Stimulated activated naive CD8-positive, alpha-beta T cell treated with anti-CD3 and anti-CD28 coated beads, Interleukin-15, Interleukin-2, amounts not matched to agents 100 ng/mL and 50 ng/mL, for 24 hours (primary cell): ENCODE measurements around the gene KRT28.
"Not testable (repeated sequence)": the region's sequence is repeated elsewhere in the genome, so short reads cannot be mapped to it uniquely, and the experiment has no call there.

Source experiments
- H3K27ac Mint-ChIP-seq: one replicate; pipeline ENCODE4 v1.8.0; 2021; ENCODE audit warnings: mild to moderate bottlenecking, mixed read lengths
- H3K27me3 Mint-ChIP-seq: one replicate; pipeline ENCODE4 v1.8.0; 2021; ENCODE audit warnings: mixed read lengths
- H3K36me3 Mint-ChIP-seq: one replicate; pipeline ENCODE4 v1.8.0; 2021; ENCODE audit warnings: low read depth, mixed read lengths
- H3K4me1 Mint-ChIP-seq: one replicate; pipeline ENCODE4 v1.8.0; 2021; ENCODE audit warnings: low read depth, mixed read lengths
- H3K4me3 Mint-ChIP-seq: one replicate; pipeline ENCODE4 v1.8.0; 2021; ENCODE audit warnings: mild to moderate bottlenecking, mixed read lengths
- H3K9me3 Mint-ChIP-seq: one replicate; pipeline ENCODE4 v1.8.0; 2021; ENCODE audit warnings: mixed read lengths

KRT28 gene

DNA sequence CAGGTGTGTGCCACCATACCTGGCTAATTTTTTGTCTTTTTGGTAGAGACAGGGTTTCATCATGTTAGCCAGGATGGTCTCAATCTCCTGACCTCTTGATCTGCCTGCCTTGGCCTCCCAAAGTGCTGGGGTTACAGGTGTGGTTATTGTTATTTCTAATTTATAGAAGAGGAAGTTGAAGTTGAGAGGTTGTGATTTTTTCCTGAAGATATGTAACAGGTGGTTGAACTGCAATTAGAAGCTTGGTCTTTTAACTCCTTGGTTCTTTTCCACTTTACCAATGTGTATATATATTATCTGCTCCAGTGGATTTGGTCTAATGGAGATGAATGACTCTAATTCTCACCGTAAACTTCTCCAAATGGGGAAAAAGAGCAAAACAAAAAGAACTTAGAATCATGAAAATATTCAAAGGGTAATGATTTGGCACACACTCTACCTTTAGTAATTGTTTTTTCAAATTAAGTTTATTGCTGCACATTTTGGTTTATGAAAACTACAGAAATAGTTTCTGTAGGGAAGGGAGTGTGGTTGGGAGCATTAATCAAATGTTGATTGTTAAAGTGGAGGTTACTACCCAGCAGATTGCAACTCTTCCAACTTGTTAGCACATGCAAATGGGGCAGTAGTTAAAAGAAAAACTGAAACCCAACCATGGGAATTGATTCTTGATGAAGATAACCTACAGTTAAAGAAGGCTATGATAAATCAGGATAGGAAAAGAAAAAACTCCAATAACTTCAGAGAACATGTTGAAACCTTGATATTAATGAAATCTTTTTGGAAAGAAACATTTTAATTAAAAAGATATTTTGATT, 24.5 kb upstream of the KRT28 start:
- Mint-ChIP-seq H3K4me1 (peaks cover 29% of the 10 kb centered on the region), H3K27ac (no peak overlapping the region), H3K27me3 (peaks cover 15% of the 10 kb centered on the region), H3K4me3 (no peak overlapping the region), H3K36me3 (peaks cover 25% of the 10 kb centered on the region), H3K9me3 (no peaks in the 10 kb centered on the region)

DNA sequence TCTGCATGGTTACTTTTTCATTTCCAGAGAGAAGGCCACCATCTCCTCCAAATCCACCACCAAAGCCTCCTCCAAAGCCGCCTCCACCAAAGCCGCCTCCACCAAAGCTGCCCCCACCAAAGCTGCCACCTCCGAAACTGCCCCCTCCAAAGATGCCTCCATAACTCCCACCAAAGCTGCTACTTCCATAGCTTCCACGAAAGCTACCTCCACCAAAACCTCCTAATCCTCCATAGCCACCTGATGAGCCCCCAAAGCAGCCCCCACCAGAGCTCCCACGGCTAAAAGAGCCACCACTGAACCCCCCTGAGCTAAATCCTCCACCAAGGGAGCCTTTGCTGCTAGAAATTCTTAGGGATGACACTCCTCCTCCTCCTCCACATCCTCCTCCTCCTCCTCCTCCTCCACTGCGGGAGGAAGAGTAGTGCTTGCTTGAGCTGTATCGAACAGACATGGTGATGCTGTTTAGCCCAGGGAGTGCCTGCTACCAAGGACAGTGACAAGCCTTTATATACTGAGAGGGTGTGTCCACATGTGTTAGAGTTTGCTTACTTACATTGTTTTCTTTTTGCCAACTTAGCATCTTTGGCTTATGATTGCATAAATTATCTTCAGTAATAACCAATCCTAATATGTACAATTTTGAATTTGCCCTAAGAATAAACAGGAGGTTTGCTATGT, 22.5 kb upstream of the KRT28 start, which contains the start of gene KRT10:
KRT10 (minus strand) TSS at position 483 of the 681 bp plus-strand sequence; CDS start at position 454, 29 bp downstream.
- Mint-ChIP-seq H3K4me3 (no peak within 1 kb of the TSS), H3K4me1 (peaks cover 32% of the 10 kb centered on the region), H3K36me3 (peaks cover 31% of the 10 kb centered on the region), H3K9me3 (no peaks in the 10 kb centered on the region), H3K27me3 (peaks cover 15% of the 10 kb centered on the region), H3K27ac (no peak within 1 kb of the TSS)

DNA sequence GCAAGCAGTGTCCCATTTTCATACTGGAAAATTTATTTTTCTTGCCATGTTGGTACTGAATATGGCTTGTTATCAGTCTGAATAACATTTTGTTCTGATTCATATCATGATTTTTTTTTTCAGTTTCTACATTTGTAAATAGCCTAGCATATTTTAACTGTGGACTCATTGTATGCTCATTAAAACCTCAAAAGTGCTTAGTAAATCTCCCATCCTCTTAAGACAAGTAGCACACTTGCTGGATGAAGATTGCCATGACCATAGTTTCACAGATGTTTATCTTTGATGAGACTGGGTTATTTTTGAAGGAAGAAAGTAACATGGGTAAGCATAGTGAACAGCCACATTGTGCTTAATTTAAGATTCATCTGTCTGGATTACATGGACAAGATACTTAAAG, 21.8 kb upstream of the KRT28 start:
- Mint-ChIP-seq H3K4me3 (no peak overlapping the region), H3K27ac (no peak overlapping the region), H3K27me3 (peaks cover 13% of the 10 kb centered on the region), H3K36me3 (peaks cover 39% of the 10 kb centered on the region), H3K4me1 (peaks cover 31% of the 10 kb centered on the region), H3K9me3 (no peaks in the 10 kb centered on the region)

DNA sequence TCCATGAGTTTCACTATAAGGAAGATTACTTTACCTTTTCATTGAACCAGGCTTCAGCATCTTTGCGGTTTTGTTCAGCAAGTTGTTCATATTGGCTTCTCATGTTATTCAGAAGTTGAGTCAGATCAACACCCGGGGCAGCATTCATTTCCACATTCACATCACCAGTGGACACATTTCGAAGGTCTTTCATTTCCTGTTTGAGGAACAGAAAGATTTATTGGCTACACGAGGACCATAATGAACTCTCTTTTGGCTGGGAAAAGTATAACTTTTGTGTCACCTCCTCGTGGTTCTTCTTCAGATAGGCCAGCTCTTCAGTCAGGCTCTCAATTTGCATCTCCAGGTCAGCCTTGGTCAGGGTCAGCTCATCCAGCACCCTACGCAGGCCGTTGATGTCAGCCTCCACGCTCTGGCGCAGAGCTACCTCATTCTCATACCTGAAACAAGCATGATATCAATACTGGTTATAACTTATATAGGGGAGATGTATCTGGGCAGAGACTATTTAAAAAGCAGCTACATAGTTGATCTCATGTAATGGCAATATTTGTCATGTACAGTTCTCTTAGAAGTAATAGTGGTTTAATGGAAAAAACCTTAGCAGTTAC, 20.6 kb upstream of the KRT28 start:
- H3K9me3 Mint-ChIP-seq, result no peaks in the 10 kb centered on the region
- peak overlapping the region; percentile 47 for H3K27ac Mint-ChIP-seq
- H3K4me3 Mint-ChIP-seq, result peak overlapping the region; percentile 87

DNA sequence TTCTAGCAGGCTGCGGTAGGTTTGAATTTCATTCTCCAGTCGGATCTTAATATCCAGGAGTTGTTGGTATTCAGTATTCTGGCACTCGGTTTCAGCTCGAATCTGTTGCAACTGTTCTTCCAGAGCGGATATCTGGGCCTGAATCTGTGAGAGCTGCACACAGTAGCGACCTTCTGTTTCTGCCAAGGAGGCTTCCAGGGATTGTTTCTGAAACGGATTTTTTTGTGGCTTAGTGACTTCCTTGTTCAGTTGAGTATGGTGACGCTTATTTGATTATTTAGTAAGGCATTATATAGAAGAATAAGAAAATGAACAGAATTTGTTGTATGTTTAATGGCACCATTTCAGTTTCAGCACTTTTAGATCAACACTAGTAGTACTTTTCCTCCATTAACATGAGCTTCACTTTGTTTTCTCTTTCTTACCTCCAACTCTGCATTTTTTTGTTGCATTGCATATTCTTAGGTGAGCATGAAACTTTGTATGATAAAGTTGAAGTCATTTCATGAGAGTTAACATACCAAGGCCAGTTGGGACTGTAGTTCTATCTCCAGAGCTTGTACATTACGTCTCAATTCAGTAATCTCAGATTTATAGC, 19.9 kb upstream of the KRT28 start:
- Mint-ChIP-seq H3K9me3 (no peaks in the 10 kb centered on the region), H3K27ac (peak overlapping the region; percentile 70), H3K36me3 (peaks cover 41% of the 10 kb centered on the region), H3K27me3 (peaks cover 4% of the 10 kb centered on the region), H3K4me1 (peaks cover 31% of the 10 kb centered on the region), H3K4me3 (peak overlapping the region; percentile 87)

More for the DNA sequence above, 20.6 kb upstream of the KRT28 start:
- H3K36me3 Mint-ChIP-seq, result peaks cover 41% of the 10 kb centered on the region
- H3K27me3 Mint-ChIP-seq, result peaks cover 7% of the 10 kb centered on the region
- H3K4me1 Mint-ChIP-seq, result peaks cover 31% of the 10 kb centered on the region

DNA sequence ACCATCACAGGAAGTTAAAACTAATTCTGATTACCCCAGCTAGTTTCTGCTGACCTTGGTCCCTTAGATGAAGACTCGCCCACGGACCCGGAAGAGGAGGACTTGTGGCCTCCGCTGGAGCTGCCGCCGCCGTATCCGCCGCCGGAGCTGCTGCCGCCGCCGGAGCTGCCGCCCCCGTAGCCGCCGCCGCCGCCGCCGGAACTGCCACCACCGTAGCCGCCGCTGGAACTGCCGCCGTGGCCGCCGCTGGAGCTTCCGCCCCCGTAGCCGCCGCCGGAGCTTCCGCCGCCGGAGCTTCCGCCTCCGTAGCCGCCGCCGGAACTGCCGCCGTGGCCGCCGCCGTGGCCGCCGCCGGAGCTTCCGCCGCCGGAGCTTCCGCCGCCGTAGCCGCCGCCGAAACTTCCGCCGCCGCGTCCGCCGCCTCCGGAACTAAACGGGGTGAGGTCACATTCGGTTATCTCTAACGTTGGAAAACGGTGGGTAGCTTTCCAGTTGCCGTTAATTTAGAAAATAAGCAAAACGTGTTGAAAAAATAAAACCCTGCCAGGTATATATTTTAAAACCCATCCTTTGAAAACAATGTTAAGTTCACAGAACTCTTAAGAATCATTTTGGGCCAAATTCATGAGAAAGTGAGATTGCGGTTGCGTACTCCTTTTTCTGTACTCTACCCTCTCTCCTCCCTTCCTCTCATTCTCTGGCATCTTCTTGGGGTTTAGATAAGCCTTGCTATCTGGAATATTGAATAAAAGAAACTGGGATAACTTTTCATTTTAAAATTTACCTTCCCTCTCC, 19.2 kb upstream of the KRT28 start:
- H3K4me3 Mint-ChIP-seq, result peak overlapping the region; percentile 92
- H3K36me3 Mint-ChIP-seq, result peaks cover 41% of the 10 kb centered on the region
- peaks cover 11% of the 10 kb centered on the region for H3K27me3 Mint-ChIP-seq
- H3K4me1 Mint-ChIP-seq, result peaks cover 25% of the 10 kb centered on the region
- no peaks in the 10 kb centered on the region for H3K9me3 Mint-ChIP-seq
- peak overlapping the region; percentile 80 for H3K27ac Mint-ChIP-seq

DNA sequence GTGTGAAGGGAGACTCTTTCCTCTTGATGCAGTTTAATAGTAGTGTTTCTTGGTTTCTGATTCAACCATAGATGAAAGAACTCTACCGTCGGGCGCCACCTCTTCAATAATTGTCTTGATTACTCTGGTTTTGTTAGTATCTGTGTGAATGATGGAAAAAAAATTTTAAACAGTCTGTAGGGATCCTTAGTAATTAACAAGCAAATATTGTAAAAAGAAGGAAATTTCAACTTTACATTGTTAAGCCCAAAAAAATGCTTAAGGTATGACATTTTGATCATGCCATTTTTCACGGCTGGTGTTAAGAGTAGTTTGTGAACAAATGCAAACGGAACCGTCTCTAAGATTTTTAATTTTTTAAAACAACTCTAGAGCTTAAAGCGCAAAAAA, 18.6 kb upstream of the KRT28 start:
- peaks cover 25% of the 10 kb centered on the region for H3K4me1 Mint-ChIP-seq
- no peaks in the 10 kb centered on the region for H3K9me3 Mint-ChIP-seq
- H3K36me3 Mint-ChIP-seq, result peaks cover 41% of the 10 kb centered on the region
- peak overlapping the region; percentile 80 for H3K27ac Mint-ChIP-seq
- H3K4me3 Mint-ChIP-seq, result peak overlapping the region; percentile 92
- H3K27me3 Mint-ChIP-seq, result peaks cover 15% of the 10 kb centered on the region

DNA sequence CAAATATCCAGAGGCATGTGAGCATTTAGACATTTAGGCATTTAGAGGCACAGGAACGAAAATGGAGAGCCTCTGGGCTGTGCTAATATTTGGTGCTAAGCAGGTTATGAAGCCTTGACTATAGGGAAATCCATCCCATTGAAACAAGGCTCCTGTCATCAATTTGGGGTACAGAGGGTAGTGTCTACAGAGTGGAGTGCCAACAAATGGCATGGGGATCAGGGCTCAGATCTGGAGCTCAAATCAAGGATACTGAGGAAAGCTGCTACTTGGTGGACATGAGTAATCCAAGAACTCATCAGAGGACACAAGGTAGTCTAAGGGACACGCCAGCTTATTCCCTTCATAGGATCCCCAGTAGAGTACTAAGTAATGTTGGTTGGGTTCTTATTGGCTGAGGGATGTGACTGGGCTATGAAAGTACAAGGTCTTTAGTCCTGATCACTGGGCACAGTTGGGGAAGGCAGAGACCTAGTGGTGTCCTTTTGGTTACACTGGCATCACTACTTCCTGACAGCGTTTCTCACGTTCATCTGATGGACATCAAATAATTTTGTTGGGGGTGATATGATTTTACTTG, 17.4 kb upstream of the KRT28 start:
- Mint-ChIP-seq H3K4me3 (peak overlapping the region; percentile 92), H3K4me1 (peaks cover 25% of the 10 kb centered on the region), H3K9me3 (no peaks in the 10 kb centered on the region), H3K27me3 (peaks cover 22% of the 10 kb centered on the region), H3K36me3 (peaks cover 36% of the 10 kb centered on the region), H3K27ac (peak overlapping the region; percentile 47)

DNA sequence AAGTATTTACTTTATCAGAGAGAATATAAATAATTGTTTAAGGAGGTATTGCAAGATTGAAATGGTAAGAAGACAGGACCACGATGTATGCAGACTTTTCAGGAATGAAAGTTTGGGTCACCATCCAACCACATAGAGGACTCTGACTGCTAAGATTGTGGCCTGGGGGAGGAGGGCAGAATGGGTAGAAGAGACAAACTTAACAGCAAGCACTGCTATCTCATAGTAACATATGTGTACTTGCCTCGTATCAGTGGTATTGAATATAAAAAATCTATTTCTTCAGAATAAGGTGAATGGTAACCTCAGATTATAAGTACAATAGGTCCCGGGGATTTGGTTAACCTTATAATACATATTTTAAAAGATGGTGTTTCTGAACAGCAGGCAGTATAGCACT, 16.8 kb upstream of the KRT28 start:
- peaks cover 28% of the 10 kb centered on the region for H3K27me3 Mint-ChIP-seq
- peaks cover 33% of the 10 kb centered on the region for H3K36me3 Mint-ChIP-seq
- peaks cover 25% of the 10 kb centered on the region for H3K4me1 Mint-ChIP-seq
- no peaks in the 10 kb centered on the region for H3K9me3 Mint-ChIP-seq
- H3K4me3 Mint-ChIP-seq, result peak overlapping the region; percentile 47
- no peak overlapping the region for H3K27ac Mint-ChIP-seq

DNA sequence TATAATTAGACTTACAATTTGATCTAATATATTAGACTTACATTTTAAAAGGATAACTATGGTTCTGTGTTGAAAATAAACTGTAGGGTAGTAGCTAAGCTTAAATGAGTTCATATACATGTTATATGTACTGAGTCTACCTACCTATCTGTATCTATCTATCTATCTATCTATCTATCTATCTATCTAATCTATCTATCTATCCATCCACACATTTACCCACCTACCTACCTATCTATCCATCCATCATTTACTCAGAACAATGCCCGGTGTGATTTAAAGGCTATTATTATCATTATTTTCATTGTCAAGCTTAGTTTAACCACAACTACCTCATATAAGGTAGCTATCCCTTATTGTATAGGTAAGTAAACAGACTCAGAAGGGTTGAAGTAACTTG, 15.6 kb upstream of the KRT28 start:
- peaks cover 23% of the 10 kb centered on the region for H3K4me1 Mint-ChIP-seq
- no peak overlapping the region for H3K4me3 Mint-ChIP-seq
- H3K36me3 Mint-ChIP-seq, result peaks cover 27% of the 10 kb centered on the region
- no peaks in the 10 kb centered on the region for H3K9me3 Mint-ChIP-seq
- peaks cover 37% of the 10 kb centered on the region for H3K27me3 Mint-ChIP-seq
- no peak overlapping the region for H3K27ac Mint-ChIP-seq

DNA sequence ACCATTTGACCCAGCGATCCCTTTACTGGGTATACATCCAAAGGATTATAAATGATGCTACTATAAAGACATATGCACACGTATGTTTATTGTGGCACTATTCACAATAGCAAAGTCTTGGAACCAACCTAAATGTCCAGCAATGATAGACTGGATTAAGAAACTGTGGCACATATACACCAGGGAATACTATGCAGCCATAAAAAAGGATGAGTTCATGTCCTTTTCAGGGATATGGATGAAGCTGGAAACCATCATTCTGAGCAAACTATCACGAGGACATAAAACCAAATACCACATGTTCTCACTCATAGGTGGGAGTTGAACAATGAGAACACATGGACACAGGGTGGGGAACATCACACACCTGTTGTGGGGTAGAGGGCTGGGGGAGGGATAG, 14.9 kb upstream of the KRT28 start:
- Mint-ChIP-seq H3K27me3 (peaks cover 45% of the 10 kb centered on the region), H3K4me1 (peaks cover 16% of the 10 kb centered on the region)
- not testable (repeated sequence) for H3K4me3 Mint-ChIP-seq

DNA sequence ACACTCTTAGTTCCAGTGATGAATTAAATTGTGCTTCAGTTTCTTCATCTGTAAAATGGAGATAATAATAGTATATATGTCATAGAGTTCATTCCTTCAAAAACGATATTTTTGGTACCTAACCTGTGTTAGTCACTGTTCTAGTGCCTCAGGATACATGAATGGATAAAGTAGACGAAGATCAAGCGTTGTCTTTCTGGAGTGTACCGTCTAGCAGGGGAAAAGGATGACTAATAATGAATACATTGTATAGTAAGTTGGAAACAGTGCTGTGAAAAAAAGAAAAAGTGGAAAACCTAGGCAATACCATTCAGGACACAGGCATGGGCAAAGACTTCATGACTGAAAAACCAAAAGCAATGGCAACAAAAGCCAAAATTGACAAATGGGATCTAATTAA, 14.0 kb upstream of the KRT28 start:
- Mint-ChIP-seq H3K4me3 (no peak overlapping the region), H3K27ac (no peak overlapping the region), H3K27me3 (peaks cover 51% of the 10 kb centered on the region), H3K9me3 (no peaks in the 10 kb centered on the region), H3K4me1 (peaks cover 12% of the 10 kb centered on the region), H3K36me3 (peaks cover 22% of the 10 kb centered on the region)

More for the DNA sequence above, 14.9 kb upstream of the KRT28 start:
- not testable (repeated sequence) for H3K27ac Mint-ChIP-seq, H3K9me3 Mint-ChIP-seq
- peaks cover 22% of the 10 kb centered on the region for H3K36me3 Mint-ChIP-seq

DNA sequence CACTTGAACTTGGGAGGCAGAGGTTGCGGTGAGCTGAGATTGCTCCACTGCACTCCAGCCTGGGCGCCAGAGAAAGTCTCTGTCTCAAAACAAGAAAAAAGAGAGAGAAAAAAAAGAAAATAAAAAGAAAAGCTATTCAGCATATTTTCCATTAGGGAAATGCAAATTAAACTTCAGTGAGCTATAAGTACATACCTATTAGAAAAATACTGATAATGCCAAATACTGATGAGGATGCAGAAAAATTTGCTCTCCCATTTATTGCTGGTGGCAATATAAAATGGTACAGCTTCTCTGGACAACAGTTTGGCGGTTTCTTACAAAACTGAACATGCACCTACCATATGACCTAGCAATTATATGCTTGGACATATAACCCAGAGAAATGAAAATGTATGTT, 12.9 kb upstream of the KRT28 start:
- Mint-ChIP-seq H3K27me3 (peaks cover 61% of the 10 kb centered on the region), H3K36me3 (peaks cover 13% of the 10 kb centered on the region), H3K27ac (no peak overlapping the region), H3K9me3 (no peaks in the 10 kb centered on the region), H3K4me3 (no peak overlapping the region), H3K4me1 (peaks cover 3% of the 10 kb centered on the region)

DNA sequence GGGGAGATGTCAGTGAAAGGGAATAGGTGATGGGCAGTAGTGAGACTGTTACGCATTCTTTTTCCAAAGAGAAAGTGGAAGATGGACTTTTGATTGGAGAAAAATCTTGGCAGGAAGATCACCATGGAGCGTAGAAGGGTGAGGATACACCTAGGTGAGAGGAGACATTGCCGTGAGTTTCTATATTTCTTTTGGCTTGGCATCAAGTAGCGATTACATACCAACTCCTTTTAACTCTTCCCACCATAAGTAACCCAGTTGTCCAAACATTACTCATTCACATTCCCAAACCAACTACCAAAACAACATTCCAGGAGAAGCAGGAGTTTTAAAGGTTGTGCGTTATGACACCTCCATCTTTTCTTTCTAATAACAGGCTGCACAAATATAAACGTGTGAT, 10.7 kb upstream of the KRT28 start:
- no peaks in the 10 kb centered on the region for H3K36me3 Mint-ChIP-seq
- no peaks in the 10 kb centered on the region for H3K9me3 Mint-ChIP-seq
- peaks cover 75% of the 10 kb centered on the region for H3K27me3 Mint-ChIP-seq
- H3K4me3 Mint-ChIP-seq, result no peak overlapping the region
- no peak overlapping the region for H3K27ac Mint-ChIP-seq
- H3K4me1 Mint-ChIP-seq, result no peaks in the 10 kb centered on the region
